Prostate gland (tissue), 2 donors: ENCODE results near the gene PLEKHG2.

Experiments
- CTCF ChIP-seq, 4 experiments: fragments of 200-600 bp in 2 of 4; fragments of 450-650 bp in 2 of 4; sonication (generic) in 2 of 4; IDR thresholded peaks; 1 replicate in 3 of 4; 2 replicates in 1 of 4; pipeline ENCODE4 v1.5.1; 2016 to 2019; ENCODE audit warnings: antibody characterized with exemption in 4 of 4, mild to moderate bottlenecking in 2 of 4, moderate library complexity in 2 of 4
- POLR2A ChIP-seq: fragments of 450-650 bp; IDR thresholded peaks from one replicate; pipeline ENCODE4 v1.6.1; 2016; ENCODE audit warnings: antibody characterized with exemption, mild to moderate bottlenecking

GRCh38 chr19:39389631-39390414 is 22.6 kb upstream of the PLEKHG2 start:
- TF ChIP-seq POLR2A: no peak
- TF ChIP-seq CTCF (IDR thresholded peaks at IDR 0.05): no peak
